Spleen (tissue), 11 donors: ENCODE measurements around the gene PAK4. TPM values are rescaled to one million over a fixed set of nuclear protein-coding genes. Genes with fewer than 3 reads are reported as not detected.

Experiments used
- DNase-seq: peaks from one replicate; pipeline ENCODE4 v3.0.0-alpha.2; 2020
- H3K27ac ChIP-seq, 8 donors: fragments of 200-600 bp; sonication (generic) in 7 of 8; 1 replicate in 4 of 8; 2 replicates in 4 of 8; pipeline versions ENCODE4 v1.5.0 to v1.8.0; 2016 to 2021; ENCODE audit warnings: inconsistent platforms in 4 of 8, mild to moderate bottlenecking in 4 of 8, moderate library complexity in 1 of 8
- H3K27me3 ChIP-seq, 7 donors: fragments of 200-600 bp; sonication (generic) in 6 of 7; replicated peaks in 1 of 7; 1 replicate in 4 of 7; 2 replicates in 3 of 7; pipeline versions ENCODE4 v1.5.0 to v1.8.0; 2016 to 2021; ENCODE audit warnings: inconsistent platforms in 3 of 7, mild to moderate bottlenecking in 1 of 7
- H3K36me3 ChIP-seq, 6 donors: fragments of 200-600 bp; sonication (generic) in 5 of 6; 1 replicate in 4 of 6; 2 replicates in 2 of 6; pipeline versions ENCODE4 v1.5.0 to v1.8.0; 2016 to 2021; ENCODE audit warnings: inconsistent platforms in 2 of 6
- H3K4me1 ChIP-seq, 6 donors: fragments of 200-600 bp; sonication (generic) in 5 of 6; 1 replicate in 3 of 6; 2 replicates in 3 of 6; pipeline versions ENCODE4 v1.5.0 to v1.8.0; 2016 to 2021; ENCODE audit warnings: inconsistent platforms in 3 of 6
- H3K4me3 ChIP-seq, 8 donors: fragments of 200-600 bp; sonication (generic) in 7 of 8; 1 replicate in 4 of 8; 2 replicates in 4 of 8; pipeline versions ENCODE4 v1.5.0 to v1.8.0; 2016 to 2021; ENCODE audit warnings: inconsistent platforms in 4 of 8, mild to moderate bottlenecking in 4 of 8, moderate library complexity in 2 of 8
- H3K9me3 ChIP-seq, 8 donors: fragments of 200-600 bp; sonication (generic) in 7 of 8; 1 replicate in 4 of 8; 2 replicates in 4 of 8; pipeline versions ENCODE4 v1.5.0 to v1.8.0; 2016 to 2021; ENCODE audit warnings: inconsistent platforms in 4 of 8
- POLR2A ChIP-seq, 3 donors: fragments of 450-650 bp; IDR thresholded peaks; one replicate each; pipeline ENCODE4 v1.5.1; 2017; ENCODE audit warnings: antibody characterized with exemption in 3 of 3, mild to moderate bottlenecking in 1 of 3
- POLR2AphosphoS5 ChIP-seq, 3 donors: sonication (generic); formaldehyde crosslinking; IDR thresholded peaks; one replicate each; pipeline ENCODE4 v1.5.1; 2017; ENCODE audit warnings: antibody characterized with exemption in 3 of 3
- whole genome bisulfite sequencing, 5 donors: extraction: QIAGEN DNeasy Blood & Tissue Kit in 3 of 5; methylation state at CpG; one replicate each; pipeline versions ENCODE4 v1.1.5 to v1.1.7; 2013 to 2018; 5-methylcytosine and 5-hydroxymethylcytosine counted together
- intact Hi-C: fragments of 100-400 bp; cut with DNase I; formaldehyde crosslinking; loops from one replicate; pipeline ENCODE4 v1.15.0; 2023; ENCODE audit warnings: low total_unique reads
- polyA plus RNA-seq, 3 donors: library from polyadenylated mRNA; stranded (reverse); fragments of 200-250 nt; gene quantifications; one replicate each; pipeline ENCODE4 v1.2.1, GENCODE V29; 2013
- total RNA-seq, 7 donors: library from RNA; depleted of rRNA in 3 of 7; stranded (reverse); fragments of >200 nt in 3 of 7; fragmentation: NEBNext Ultra II Directional in 4 of 7; extraction: Animal tissue kit (Norgen Biotek cat#: 25700) in 4 of 7; gene quantifications; one replicate each; pipeline versions ENCODE4 v1.1.0 to v1.2.1, GENCODE V29; 2016 to 2021
- TF ChIP-seq, protein P1 (sequence below), 11 experiments: fragments of 200-600 bp in 7 of 11; fragments of 450-650 bp in 4 of 11; sonication (generic) in 4 of 11; IDR thresholded peaks in 8 of 11; conservative IDR thresholded peaks in 3 of 11; 1 replicate in 7 of 11; 2 replicates in 4 of 11; pipeline versions ENCODE4 v1.4.0 to v1.8.0; 2016 to 2021; ENCODE audit warnings: antibody characterized with exemption in 11 of 11, inconsistent platforms in 4 of 11, mild to moderate bottlenecking in 1 of 11
- donor health status: healthy with polysubstance abuse.
- donor health status: DM: no; HTN: no; CAD: no; lungs with moderate emphysema.
- donor health status: DM: no; HTN: no; CAD: no.
- donor health status: Bipolar disorder and iron deficiency.
- donor health status: healthy.
- donor health status: DM: no; HTN: no; CAD: no.
- donor health status: DM: yes; HTN: yes; CAD: no.

Gene PAK4
- total and polyA plus RNA-seq, 10 donors = 5.2 to 27.8 (median 14.7) TPM

DNA sequence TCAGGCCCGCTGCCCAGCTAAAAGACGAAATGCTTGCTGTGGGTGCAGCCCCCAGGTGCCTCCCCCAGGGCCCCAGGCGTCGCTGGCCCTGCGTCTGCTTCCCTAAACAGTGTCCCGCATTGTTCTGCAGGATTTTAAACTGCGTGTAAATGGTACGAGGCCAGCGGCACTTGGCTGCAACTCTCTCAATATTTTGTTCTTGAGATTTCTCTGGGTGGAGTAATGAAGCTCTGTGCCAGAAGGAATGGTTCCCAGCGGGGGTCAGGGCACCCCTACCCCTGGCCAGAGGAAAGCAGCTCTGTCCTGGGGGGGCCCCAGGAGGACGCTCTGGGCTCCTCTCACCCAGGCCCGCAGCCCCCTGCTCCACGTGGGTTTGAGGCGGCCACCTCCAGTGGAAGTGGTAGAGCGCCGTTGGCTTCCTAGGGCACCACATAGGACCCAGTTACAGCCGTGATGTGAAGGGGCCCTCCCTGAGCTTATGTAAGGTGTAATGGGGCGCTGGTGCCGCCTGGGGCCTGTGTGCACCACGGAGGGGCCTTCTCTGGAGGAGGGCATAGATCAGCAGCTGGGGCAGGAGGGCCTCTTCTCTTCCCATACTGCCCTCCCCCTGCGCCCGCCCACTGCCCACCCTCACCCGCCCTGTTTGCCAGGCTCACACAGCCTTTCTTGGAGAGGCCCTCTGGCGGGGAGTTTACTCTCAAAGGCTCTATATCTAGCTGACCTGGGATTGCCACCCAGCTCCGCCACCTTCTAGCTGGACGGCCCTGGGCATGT, 19.8 kb downstream of the PAK4 start:
- Histone ChIP-seq H3K27ac (peak overlapping the region in 2 of 8 donors; percentile 38 to 57), H3K36me3 (peaks cover 0 to 9% (median 0%) of the 10 kb centered on the region in 6 donors), H3K4me3 (no peak overlapping the region), H3K4me1 (peaks cover 9 to 44% (median 19%) of the 10 kb centered on the region in 6 donors), H3K9me3 (no peaks in the 10 kb centered on the region), H3K27me3 (no peaks in the 10 kb centered on the region)
- 37 to 58% (median 48%) methylated on average over 18 to 26 of the region's 26 CpGs for WGBS, 5 donors
- TF ChIP-seq POLR2A (IDR thresholded peaks at IDR 0.05) (no peak), POLR2AphosphoS5 (IDR thresholded peaks at IDR 0.05) (peak in 1 of 3 donors; percentile 25)
- intact Hi-C loops = no loop called here
- DNase-seq = no peak

DNA sequence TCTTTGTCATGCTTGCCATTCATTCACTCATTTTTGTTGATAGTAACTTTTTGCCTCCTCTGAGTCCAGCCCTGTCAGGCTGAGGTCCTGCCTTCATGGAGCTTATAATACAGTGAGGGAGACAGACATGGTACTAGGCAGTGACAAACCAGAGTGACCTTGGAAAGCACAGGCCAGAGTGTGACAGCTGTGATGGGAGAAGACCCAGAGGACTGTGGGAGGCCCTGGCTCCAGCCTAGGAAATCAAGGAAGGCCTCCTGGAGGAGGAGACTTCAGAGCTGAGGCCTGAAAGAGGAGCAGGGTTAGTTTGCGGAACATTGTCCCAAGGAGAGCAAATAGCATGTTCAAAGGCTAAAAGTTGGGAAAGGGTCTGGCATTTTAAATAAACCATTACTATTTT, 20.5 kb downstream of the PAK4 start:
- WGBS, 5 donors = 93 to 100% (median 100%) methylated on average over 1 of the region's 1 CpG
- Histone ChIP-seq H3K27me3 (no peaks in the 10 kb centered on the region), H3K9me3 (no peaks in the 10 kb centered on the region), H3K4me1 (peaks cover 9 to 42% (median 20%) of the 10 kb centered on the region in 6 donors), H3K27ac (no peak overlapping the region), H3K4me3 (no peak overlapping the region), H3K36me3 (peaks cover 0 to 9% (median 0%) of the 10 kb centered on the region in 6 donors)
- intact Hi-C loops = no loop called here
- TF ChIP-seq, protein P1, sequence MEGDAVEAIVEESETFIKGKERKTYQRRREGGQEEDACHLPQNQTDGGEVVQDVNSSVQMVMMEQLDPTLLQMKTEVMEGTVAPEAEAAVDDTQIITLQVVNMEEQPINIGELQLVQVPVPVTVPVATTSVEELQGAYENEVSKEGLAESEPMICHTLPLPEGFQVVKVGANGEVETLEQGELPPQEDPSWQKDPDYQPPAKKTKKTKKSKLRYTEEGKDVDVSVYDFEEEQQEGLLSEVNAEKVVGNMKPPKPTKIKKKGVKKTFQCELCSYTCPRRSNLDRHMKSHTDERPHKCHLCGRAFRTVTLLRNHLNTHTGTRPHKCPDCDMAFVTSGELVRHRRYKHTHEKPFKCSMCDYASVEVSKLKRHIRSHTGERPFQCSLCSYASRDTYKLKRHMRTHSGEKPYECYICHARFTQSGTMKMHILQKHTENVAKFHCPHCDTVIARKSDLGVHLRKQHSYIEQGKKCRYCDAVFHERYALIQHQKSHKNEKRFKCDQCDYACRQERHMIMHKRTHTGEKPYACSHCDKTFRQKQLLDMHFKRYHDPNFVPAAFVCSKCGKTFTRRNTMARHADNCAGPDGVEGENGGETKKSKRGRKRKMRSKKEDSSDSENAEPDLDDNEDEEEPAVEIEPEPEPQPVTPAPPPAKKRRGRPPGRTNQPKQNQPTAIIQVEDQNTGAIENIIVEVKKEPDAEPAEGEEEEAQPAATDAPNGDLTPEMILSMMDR (IDR thresholded peaks at IDR 0.05 in 8 of 11, conservative IDR thresholded peaks at IDR 0.05 in 3 of 11) = no peak
- TF ChIP-seq POLR2A (IDR thresholded peaks at IDR 0.05) (no peak), POLR2AphosphoS5 (IDR thresholded peaks at IDR 0.05) (no peak)
- DNase-seq = no peak

DNA sequence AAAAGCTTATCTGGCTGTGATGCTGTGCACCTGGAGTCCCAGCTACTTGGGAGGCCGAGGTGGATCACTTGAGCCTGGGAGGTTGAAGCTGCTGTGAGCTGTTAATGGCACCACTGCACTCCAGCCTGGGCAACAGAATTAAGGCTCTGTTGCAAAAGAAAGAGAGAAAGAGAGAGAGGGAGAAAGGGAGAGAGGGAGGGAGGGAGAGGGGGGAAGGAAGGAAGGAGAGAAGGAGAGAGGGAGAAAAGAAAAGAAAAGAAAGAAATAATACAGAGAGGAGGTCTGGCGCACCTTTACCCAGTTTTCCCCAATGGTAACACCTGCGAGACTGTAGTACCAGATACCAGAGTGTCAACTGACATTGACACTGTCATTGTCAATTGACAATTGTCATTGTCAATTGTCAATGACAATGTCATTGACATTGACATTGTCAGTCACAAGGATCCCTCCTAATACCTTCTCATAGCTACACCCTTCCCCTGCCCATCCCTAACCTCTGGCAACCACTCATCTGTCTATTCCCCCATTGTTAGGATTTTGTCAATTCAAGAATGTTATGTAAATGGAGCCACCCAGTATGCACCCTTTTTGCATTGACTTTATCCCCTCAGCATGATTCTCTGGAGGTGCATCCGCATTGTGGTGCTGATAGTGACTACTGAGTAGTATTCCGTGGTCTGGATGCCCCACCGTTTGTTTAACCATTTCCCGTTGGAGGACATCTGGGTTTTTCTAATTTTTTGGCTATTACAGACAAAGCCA, 21.3 kb downstream of the PAK4 start:
- H3K36me3 ChIP-seq = peaks cover 0 to 9% (median 0%) of the 10 kb centered on the region in 6 donors
- H3K9me3 ChIP-seq = no peaks in the 10 kb centered on the region
- intact Hi-C loops = no loop called here
- H3K4me3 ChIP-seq = no peak overlapping the region
- TF ChIP-seq POLR2AphosphoS5 (IDR thresholded peaks at IDR 0.05) (no peak), POLR2A (IDR thresholded peaks at IDR 0.05) (no peak)
- TF ChIP-seq, protein P1 (IDR thresholded peaks at IDR 0.05 in 8 of 11, conservative IDR thresholded peaks at IDR 0.05 in 3 of 11) = no peak
- DNase-seq = no peak
- H3K4me1 ChIP-seq = peaks cover 9 to 49% (median 20%) of the 10 kb centered on the region in 6 donors
- 83 to 88% (median 84%) methylated on average over 7 of the region's 7 CpGs for WGBS, 5 donors
- H3K27ac ChIP-seq = no peak overlapping the region
- no peaks in the 10 kb centered on the region for H3K27me3 ChIP-seq

DNA sequence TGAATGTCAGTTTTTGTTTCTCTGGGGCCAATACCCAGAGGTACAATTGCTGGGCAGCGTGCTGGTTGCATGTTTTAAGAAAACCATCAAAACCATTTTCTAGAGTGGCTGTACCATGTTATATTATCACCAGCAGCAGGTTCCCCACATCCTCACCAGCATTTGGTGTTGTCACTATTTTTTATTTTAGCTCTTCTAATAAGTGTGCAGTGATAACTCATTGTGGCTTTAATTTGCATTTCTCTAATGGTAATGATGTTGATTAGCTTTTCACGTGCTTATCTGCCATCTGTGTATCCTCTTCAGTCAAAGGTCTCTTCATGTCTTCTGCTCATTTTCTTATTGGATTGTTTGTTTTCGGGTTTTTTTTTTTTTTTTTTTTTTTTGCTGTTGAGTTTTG, 21.9 kb downstream of the PAK4 start:
- intact Hi-C loops = no loop called here
- TF ChIP-seq POLR2A (IDR thresholded peaks at IDR 0.05) (no peak), POLR2AphosphoS5 (IDR thresholded peaks at IDR 0.05) (no peak)
- TF ChIP-seq, protein P1 (IDR thresholded peaks at IDR 0.05 in 8 of 11, conservative IDR thresholded peaks at IDR 0.05 in 3 of 11) = no peak
- H3K36me3 ChIP-seq = peaks cover 0 to 9% (median 0%) of the 10 kb centered on the region in 6 donors
- no peaks in the 10 kb centered on the region for H3K27me3 ChIP-seq
- H3K9me3 ChIP-seq = no peaks in the 10 kb centered on the region
- peaks cover 9 to 46% (median 19%) of the 10 kb centered on the region in 6 donors for H3K4me1 ChIP-seq
- 84 to 93% (median 88%) methylated on average over 3 of the region's 3 CpGs for WGBS, 5 donors
- no peak overlapping the region for H3K27ac ChIP-seq
- DNase-seq = no peak
- no peak overlapping the region for H3K4me3 ChIP-seq
